ENCODE measurements around the gene CDR2.
"Not testable (repeated sequence)": the region's sequence is repeated elsewhere in the genome, so short reads cannot be mapped to it uniquely, and the experiment has no call there.

Gene CDR2

DNA sequence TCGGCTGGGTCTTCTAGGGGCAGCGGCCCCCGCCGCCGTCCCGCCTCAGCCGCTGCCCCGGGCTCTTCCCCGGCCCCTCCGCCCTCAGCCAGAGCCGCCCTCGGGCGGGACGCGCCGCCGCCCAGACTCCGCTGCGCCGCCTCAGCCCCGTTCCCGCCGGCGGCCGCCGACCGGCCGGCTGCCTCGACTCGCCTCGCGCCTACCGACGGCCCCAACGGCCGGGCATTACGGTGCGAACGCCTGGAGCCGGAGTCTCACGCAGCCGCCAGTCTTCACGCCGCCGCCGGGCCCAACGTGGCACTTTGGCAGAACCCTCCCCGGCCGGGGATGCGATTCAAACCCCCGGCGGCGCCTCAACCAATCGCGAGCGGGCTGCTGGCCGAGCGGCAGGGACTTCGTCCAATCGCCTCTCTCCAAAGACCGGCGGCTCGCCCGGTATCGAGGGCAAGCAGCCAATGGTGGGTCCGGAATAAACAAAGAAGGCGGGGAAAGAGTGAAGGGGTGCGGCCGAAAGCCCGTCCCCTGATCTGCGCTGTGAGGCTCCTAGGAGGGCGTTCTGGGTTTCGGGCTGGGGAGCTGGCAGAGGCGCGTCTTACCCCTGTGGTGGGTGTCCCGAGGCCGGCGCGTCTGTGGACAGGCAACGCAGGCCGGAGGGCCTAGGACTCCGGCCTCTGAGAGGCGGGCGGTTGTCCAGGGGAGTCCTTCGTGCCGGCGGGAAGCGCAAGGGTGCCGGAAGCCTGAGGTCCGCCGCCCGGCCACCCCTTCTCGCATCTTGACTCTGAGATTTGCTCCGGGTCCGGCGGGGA is at the start of gene CDR2:
TSS of gene CDR2 (minus strand) at position 309 of the 806 bp plus-strand sequence. CDS start 310 bp downstream, outside the sequence.
- peak; percentile 95 for DNase-seq (ENCODE audit: low spot score)

DNA sequence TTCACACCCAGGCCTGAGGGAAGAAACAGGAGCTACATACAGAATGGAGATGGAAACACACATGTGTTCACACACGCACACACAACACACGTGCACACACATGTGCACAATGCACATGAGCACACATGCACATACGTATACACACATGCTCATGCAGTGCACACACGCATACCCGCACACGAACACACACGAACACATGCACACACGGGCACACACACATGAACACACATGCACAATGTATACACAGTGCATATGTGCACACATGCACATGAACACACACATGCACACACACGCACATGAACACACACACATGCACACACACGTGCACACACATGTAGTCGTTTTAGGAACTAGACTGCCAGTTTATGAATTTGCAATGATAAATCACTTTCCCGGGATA is 49.3 kb upstream of the CDR2 start:
- no peak for DNase-seq (ENCODE audit: low spot score)

DNA sequence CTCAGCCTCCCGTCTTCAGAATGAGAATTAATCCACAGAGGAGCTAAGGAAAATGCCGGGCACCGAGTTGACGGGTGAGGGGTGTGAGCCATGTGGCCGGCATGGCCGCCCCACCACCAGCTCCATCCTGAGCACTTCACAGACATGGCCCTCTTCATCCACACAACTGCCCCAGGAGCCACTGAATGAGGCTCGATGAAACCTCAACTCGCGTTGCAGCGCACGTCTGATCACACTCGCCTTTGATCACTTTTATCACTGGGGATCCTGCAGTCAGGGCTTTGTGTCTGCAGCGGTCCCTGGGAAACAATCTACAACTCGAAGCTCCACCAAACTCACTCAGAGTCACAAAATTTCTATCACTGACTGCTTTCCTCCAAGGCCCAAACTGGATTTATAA is 46.7 kb upstream of the CDR2 start:
- no peak for DNase-seq (ENCODE audit: low spot score)

DNA sequence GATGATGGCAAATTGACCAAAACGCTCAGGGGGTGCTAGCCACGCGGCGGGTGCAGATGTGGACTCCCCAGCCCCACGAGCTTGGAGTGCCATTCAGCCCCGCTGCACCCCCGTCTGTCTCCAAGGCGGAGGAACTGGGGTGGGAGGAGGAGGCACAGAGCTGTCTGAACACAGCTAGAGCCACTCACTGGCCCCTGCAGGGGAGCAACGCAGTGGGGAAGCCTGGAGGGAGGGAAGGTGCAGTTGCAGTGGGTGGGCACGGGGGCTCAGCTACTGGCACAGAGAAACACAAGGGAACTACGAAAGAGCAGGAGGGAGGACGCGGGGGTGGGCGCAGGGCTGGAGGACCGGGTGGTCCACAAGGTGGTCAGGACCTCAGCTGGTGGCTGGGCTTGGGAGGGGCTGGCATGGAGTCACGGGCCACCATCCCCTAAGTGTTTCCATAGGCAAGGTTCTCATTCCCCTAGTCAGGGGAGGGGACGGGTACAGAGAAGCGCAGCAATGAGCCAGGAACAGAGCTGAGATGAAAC is 46.3 kb upstream of the CDR2 start:
- no peak for DNase-seq (ENCODE audit: low spot score)

DNA sequence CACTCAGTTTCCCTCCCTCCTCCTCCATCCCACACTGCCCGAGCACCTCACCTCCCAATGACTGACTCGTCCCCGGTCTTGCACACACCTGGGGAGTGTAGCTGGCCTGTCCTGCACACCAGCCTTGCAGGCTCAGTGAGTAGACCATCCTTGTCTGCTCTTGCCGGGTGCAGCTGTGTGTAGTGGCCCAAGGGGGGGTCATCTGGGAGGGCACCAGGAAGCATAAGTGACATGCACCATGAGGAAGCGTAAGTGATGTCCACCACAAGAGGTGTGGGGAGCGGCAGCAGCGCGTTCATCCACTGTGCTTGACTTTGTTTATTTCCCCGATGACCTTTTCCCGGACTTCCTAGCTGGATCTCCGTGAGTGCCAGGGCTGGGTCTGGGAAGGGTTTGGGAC is 45.5 kb upstream of the CDR2 start:
- DNase-seq (ENCODE audit: low spot score), result no peak

DNA sequence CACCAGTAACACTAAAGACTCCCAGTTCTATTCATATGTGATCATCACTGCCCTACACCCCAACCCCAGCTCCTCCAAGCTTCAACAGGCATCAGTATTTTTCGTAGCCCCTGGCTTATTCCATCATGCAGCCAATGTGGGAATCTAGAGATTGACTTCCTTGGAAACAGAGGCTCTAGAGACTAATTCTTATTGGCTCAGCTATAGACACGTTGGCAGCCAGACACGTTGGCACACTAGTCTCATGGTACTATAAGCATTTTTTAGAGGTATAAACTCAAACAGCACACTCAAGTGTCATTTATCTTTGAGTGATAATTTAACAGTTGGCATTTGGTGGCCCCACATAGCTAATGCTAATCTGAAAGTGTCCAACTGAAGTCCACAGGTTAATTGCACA is 44.4 kb upstream of the CDR2 start:
- no peak for DNase-seq (ENCODE audit: low spot score)

DNA sequence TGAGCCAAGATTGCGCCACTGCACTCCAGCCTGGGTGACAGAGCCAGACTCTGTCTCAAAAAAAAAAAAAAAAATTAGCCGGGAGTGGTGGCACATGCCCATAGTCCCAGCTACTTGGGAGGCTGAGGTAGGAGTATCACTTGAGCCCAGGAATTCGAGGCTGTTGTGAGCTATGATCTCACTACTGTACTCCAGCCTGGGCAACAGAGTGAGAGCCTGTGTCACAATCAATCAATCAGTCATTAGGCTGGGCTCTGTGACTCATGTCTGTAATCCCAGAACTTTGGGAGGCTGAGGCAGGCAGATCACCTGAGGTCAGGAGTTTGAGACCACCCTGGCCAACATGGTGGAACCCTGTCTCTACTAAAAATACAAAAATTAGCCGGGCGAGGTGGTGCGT is 43.4 kb upstream of the CDR2 start:
- not testable (repeated sequence) for DNase-seq (ENCODE audit: low spot score)

DNA sequence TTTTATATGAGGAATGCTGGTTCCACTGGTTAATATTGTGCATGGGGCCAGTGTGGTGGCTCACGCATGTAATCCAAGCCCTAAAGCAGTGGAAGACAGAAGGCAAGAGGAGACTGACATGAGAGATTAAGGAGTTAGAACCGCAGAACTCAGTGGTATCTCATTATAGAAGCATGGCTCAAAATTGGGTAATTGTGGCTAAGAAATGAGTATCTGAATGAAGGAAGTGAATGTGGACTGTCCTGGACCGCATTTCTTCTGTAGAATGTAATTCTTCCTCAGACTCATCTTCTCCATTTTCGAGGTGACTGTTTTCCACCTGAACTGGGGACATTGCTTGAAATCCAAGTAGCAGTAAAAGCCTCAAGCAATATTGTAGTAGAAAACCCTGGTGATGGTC is 42.6 kb upstream of the CDR2 start:
- no peak for DNase-seq (ENCODE audit: low spot score)

DNA sequence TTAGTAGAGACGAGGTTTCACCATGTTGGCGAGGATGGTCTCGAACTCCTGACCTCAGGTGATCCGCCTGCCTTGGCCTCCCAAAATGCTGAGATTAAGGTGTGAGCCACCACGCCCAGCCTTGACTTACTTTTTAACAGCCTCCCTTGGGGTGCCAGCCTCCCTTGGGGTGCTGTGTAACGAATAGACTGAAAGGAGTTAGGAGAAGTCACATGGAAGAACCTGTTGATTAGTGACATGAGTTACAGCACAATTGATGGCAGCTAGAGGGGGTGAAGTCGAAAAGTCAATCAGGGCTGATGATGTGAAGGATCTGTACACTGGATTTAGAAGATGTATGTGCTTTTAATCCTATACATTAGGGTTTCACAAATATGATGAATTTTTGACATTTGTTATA is 39.4 kb upstream of the CDR2 start:
- no peak for DNase-seq (ENCODE audit: low spot score)

DNA sequence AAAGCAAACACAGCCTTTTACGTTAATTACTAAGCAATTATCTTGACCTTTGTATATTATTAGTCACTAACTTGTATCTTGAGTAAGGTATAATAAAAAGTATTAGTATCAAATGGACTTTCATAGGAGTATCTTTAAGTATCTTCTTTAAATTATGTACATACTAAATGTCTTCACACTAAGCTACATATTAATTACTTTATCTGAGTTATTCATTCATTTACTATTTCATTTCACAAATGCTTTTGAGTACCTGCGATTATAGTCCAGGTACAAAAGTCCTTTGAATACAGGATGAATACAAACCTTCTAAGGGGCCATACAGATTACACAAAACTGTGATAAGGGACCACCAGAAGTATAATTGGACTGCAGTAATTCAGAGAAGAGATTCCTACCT is 33.1 kb upstream of the CDR2 start:
- no peak for DNase-seq (ENCODE audit: low spot score)

DNA sequence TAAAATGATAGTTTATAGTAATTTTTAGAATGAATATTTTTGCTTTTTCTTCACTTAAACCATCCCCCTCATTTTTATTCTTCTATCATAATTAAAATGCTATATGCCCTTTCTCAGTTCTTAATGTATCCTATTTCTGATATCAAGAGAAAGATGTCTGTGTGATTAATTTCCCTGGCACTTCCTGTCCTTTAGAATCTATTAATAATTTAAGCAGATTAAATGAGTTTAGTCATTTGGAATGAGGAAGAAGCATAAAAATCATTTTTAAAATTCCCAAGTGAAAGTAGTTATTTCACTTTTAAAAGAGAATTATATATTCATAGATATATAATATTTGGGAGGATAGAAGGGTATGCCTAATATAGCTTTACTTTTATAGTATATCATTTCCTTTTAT is 27.8 kb upstream of the CDR2 start:
- DNase-seq (ENCODE audit: low spot score), result no peak

DNA sequence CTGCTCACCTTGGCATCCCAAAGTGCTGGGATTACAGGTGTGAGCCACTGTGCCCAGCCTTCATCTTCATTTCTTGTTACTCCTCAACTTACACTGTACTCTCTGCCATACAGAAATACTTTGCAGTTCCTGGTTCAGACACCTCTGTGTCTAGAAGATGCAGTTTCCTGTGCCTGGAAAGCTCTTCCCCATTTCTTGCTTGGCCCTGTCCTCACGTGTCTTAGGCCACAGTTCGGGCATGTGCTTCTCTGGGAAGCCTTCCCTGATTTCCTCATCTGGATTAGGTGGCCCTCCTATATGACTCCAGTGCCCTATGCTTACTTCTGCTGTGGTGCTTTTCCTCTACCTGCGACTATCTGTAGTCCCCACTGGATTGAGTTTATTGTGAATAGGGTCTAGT is 26.5 kb upstream of the CDR2 start:
- no peak for DNase-seq (ENCODE audit: low spot score)

DNA sequence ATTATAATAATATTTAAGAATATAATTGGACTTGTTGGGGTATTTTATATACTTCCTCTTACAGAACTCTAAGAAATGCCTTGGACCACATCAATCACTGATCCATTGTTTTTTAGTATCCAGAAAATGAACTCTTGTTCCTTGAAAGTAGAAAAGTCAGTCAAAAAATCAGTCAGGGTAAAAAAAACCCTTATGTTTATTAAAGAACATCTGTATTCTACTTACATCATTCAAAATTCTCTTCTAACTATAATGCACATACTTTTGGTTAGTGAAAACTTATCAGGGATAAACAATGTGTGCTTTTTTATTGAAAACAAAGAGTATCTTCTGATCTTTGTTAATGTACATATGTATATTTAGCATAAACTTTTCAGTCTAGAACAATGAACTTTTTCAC is 23.5 kb upstream of the CDR2 start:
- no peak for DNase-seq (ENCODE audit: low spot score)

DNA sequence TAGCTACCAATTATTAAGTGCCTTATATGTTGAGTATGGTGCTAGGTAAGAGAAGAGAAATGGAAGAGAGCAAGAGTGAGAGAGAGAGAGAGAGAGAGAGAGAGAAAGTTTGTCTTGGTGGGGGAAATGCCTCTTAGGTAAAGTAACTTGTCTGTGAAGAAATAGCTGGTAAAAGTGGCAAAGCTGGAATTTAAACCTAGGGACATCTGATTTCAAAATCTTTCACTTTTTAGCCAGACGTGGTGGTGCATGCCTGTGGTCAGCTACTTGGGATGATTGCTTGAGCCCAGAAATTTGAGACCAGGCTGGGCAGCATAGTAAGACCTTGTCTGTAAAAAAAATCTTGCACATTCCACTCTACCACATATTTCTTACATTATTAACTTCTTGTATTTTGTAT is 23.0 kb upstream of the CDR2 start:
- DNase-seq (ENCODE audit: low spot score), result no peak

DNA sequence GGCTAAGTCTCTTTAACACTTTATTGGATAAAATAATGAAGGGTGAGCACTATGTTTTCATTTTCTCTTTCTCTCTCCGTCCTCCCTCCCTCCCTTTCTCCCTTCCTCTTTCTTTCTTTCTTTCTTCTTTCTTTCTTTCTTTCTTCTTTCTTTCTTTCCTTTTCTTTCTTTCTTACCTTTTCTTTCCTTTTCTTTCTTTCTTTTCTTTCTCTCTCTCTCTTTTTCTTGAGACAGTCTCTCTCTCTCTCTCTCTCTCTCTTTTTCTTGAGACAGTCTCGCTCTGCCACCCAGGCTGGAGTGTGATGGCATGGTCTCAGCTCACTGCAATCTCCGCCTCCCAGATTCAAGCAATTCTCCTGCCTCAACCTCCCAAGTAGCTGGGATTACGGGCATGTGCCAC is 21.5 kb upstream of the CDR2 start:
- DNase-seq (ENCODE audit: low spot score), result no peak

DNA sequence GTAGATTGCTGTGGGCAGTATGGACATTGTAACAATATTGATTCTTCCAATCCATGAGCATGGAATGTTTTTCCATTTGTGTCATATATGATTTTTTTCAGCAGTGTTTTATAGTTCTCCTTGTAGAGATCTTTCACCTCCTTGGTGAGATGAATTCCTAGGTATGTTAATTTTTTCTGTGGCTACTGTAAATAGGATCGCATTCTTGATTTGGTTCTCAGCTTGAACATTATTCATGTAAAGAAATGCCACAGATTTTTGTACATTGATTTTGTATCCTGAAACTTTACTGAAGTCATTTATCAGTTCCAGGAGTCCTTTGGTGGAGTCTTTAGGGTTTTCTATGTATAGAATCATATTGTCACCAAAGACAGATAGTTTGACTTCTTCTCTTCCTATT is 19.7 kb upstream of the CDR2 start:
- no peak for DNase-seq (ENCODE audit: low spot score)

DNA sequence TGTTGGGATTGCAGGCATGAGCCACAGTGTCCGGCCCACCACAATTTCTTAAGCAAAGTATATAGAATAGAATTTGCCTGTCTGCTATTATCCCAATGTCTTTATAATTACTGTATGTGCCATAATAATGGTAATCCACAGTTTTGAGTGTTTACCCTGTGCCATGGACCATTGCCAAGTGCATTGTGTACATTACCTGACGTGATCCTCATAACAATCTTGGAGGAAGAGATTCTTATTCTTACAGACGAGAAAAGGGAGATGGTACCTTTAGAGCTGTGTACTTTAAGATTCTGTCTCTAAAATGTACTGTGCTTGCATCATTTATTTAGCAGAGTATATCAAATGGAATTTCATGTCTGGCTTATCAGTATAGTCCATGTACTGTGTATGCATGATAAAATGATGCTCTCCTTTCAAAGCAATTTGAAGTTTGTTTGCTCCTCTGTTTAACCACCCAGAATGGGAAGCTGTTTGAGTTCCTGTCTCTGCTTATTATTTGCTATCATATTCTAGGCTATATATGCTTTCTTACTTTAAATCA is 13.8 kb upstream of the CDR2 start:
- DNase-seq (ENCODE audit: low spot score), result no peak

DNA sequence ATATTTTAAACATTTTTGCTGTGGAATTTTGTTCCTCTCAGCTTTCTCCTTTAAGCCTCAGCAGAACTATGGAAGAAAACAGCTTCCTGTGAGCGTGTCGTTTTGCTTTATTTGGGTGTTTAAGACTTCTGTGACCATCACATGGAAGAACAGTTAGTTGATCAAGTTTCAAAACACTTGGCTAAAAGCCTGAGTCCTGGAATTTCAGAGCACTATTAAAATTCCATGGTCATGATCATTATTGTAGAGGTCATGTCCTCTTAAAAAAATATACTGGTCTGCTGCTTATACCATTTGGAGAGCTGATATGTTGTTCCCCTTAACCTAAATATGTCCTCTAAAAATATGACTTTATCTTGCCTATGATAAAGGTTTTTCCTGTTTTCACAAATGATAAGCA is 12.6 kb upstream of the CDR2 start:
- DNase-seq (ENCODE audit: low spot score), result peak; percentile 10

DNA sequence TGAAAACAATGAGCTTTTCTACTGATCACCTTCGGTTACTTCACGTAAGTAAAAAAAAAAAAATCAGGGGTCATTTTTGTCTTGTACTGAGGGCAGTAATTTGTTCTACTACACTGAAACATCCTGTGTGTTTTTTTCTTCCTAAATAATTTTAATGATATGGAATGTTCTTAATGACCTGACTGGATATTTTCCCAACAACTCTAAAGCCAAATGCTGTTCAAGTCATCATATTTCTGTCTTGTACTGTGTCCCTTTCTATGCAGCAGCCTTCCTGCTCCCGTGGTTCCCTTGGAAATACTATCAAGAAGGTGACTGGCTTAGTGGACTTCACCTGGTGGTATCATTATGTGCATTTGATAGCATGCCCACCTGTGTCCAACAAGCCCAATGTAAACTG is 10.8 kb upstream of the CDR2 start:
- DNase-seq (ENCODE audit: low spot score), result no peak

DNA sequence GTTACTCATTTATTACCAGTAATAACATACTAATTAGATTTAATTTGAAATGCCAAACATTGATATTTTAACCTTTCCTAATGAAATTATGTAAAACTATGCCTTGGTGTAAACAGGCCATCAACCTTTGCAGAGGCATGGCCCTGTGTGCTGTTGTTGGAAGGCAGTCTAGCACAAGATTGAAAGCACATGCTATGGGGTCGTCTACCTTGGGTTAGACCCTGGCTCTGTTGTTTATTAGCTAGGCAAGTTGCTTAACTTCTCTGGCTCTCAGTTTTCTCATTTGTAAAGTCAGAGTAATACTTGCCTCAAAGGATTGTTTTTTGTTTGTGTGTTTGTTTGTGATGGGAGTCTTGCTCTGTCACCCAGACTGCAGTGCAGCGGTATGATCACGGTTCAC is 9.4 kb upstream of the CDR2 start:
- DNase-seq (ENCODE audit: low spot score), result no peak

DNA sequence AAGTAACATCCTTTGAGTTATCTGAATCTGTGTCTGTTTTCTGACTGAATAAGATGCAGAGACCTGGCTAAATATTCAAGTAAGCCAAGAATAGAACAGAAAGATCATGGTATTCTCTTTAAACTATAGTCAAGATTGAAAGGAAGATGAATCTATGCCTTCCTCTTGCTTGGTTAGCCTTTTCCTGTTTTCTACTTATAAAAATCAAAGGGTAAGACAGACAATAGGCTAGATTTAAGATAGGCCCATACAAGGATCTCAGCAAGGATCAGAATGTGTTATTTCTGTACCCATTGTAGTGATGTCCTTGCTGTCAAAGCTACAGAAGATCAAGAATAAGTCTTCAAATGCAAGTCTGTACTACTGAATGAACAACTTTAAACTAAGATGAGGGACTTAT is 7.0 kb upstream of the CDR2 start:
- no peak for DNase-seq (ENCODE audit: low spot score)

DNA sequence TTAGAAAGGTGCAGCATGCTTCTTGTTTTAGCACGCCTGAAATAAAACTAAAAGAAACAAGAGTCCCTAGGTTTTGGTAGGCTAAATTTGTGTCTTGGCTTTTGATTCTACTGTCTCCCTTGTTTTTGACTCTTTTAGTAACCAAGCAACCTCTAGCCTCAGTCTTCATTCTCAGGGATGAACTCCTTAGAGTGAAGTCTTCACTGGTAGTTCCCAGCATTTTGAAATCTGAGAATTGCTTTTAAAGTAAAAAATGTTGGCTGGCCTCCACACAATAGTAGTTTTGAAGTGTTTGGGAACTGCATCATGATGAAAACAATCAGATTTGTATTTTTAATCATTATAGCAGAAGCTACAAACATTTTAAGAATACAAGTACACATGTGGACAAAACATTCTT is 6.1 kb upstream of the CDR2 start:
- no peak for DNase-seq (ENCODE audit: low spot score)

DNA sequence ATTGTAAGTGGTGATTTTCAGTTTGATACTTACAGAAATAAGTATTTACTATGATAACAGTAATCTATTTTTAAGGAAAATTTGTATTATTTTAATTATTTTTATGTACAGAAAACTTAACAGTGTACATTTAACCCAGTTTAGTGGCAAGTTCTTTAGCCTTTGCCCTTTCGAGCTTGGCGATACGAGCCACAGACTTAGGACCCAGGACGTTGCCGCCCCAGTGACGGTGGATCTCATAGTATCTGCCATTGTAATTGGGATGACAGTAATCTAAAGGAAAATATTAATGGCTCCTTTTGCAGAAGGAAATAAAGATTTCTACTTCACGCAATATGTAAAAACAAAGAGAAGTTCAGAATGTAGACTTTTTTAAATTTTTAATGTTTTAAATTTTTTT is 5.2 kb upstream of the CDR2 start:
- no peak for DNase-seq (ENCODE audit: low spot score)
